ENCODE measurements around the gene JAKMIP3. TPM values are rescaled to one million over a fixed set of nuclear protein-coding genes. Genes with fewer than 3 reads are reported as not detected.

Gene JAKMIP3
- total RNA-seq, 1 donor from 2014 or later = 0.64 TPM

GRCh38 chr10:132064082-132064755, 1.5 kb upstream of the JAKMIP3 start:
- DNase-seq (ENCODE audit: extremely low spot score, unreplicated experiment) = peak; percentile 82
- no peak overlapping the region for H3K4me3 Mint-ChIP-seq (ENCODE audit: unreplicated experiment)

DNA sequence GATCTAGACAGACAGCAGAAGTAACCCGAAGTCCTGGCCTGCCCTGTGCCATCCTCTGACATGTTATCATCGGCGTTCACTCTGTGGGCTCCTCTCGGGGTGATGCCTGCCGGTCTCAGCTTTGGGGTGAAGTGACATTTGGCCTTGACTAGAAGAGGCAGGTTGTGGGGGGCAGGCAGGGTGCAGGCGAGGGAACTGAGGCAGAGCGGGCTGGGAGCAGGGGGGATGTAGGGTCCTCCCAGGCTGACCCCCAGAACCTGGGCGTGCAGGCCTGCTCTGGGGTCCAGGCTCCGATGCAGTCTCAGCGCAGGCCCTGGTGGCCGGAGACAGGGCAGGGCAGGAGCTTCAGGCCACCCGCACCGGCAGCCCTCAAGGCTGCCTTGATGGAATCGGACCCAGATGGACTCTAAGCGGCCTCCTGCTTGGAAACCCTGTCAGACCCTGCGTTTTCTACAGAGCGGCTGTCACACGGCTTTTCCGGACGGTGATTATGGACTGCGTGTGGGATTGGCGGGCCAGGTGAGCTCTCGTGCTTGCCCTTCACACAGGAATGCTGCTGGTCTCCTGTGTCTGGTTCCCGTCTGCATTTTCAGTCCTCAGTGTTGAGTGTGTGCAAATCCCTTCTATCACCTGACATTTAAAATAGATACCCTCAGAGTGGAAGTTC, 842 bp upstream of the JAKMIP3 start:
- peak overlapping the region; percentile 79 for H3K27ac Mint-ChIP-seq (ENCODE audit: unreplicated experiment)
- TF ChIP-seq CTCF (IDR thresholded peaks at IDR 0.05) = no peak
- no peaks in the 10 kb centered on the region for H3K36me3 Mint-ChIP-seq (ENCODE audit: unreplicated experiment)
- peaks cover 16% of the 10 kb centered on the region for H3K4me1 Mint-ChIP-seq (ENCODE audit: unreplicated experiment)
- no peaks in the 10 kb centered on the region for H3K9me3 Mint-ChIP-seq (ENCODE audit: unreplicated experiment)
- peaks cover 10% of the 10 kb centered on the region for H3K27me3 Mint-ChIP-seq (ENCODE audit: unreplicated experiment)
- peak; percentile 79 for DNase-seq (ENCODE audit: extremely low spot score, unreplicated experiment)
- H3K4me3 Mint-ChIP-seq (ENCODE audit: unreplicated experiment) = peak overlapping the region; percentile 76

More at GRCh38 chr10:132064082-132064755, 1.5 kb upstream of the JAKMIP3 start:
- Mint-ChIP-seq H3K36me3 (ENCODE audit: unreplicated experiment) (no peaks in the 10 kb centered on the region), H3K27me3 (ENCODE audit: unreplicated experiment) (peaks cover 15% of the 10 kb centered on the region), H3K9me3 (ENCODE audit: unreplicated experiment) (no peaks in the 10 kb centered on the region), H3K4me1 (ENCODE audit: unreplicated experiment) (peaks cover 16% of the 10 kb centered on the region), H3K27ac (ENCODE audit: unreplicated experiment) (no peak overlapping the region)
- TF ChIP-seq CTCF (IDR thresholded peaks at IDR 0.05) = no peak

GRCh38 chr10:132066186-132066585, 440 bp downstream of the JAKMIP3 start:
- Mint-ChIP-seq H3K36me3 (ENCODE audit: unreplicated experiment) (no peaks in the 10 kb centered on the region), H3K4me1 (ENCODE audit: unreplicated experiment) (peaks cover 16% of the 10 kb centered on the region), H3K27ac (ENCODE audit: unreplicated experiment) (peak overlapping the region; percentile 79), H3K27me3 (ENCODE audit: unreplicated experiment) (peaks cover 12% of the 10 kb centered on the region), H3K9me3 (ENCODE audit: unreplicated experiment) (no peaks in the 10 kb centered on the region), H3K4me3 (ENCODE audit: unreplicated experiment) (peak overlapping the region; percentile 76)
- peak; percentile 71 for DNase-seq (ENCODE audit: extremely low spot score, unreplicated experiment)
- TF ChIP-seq CTCF (IDR thresholded peaks at IDR 0.05) = no peak

DNA sequence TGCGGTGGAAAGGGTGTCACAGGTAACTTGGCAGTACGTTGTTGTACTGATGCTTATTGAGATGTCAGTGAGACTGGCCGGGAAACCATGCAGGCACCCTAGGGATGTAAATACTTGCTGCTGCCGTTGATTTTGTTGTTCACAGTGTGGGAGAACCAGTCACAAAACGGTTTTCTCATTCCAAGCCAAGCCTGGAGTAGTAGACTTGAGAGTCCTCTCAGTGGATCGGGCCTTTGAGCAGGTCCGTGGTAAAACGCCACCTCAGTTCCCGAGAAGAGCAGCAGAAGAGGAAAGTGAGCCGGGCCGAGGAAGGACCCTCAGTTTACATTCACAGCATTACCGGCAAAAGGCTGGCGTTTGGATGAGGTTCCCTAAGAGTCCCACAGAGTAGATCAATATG, 1.1 kb downstream of the JAKMIP3 start:
- DNase-seq (ENCODE audit: extremely low spot score, unreplicated experiment) = peak; percentile 70
- Mint-ChIP-seq H3K4me3 (ENCODE audit: unreplicated experiment) (no peak overlapping the region), H3K27me3 (ENCODE audit: unreplicated experiment) (peaks cover 13% of the 10 kb centered on the region), H3K9me3 (ENCODE audit: unreplicated experiment) (no peaks in the 10 kb centered on the region), H3K27ac (ENCODE audit: unreplicated experiment) (no peak overlapping the region), H3K4me1 (ENCODE audit: unreplicated experiment) (peaks cover 16% of the 10 kb centered on the region), H3K36me3 (ENCODE audit: unreplicated experiment) (no peaks in the 10 kb centered on the region)
- no peak for TF ChIP-seq CTCF (IDR thresholded peaks at IDR 0.05)

DNA sequence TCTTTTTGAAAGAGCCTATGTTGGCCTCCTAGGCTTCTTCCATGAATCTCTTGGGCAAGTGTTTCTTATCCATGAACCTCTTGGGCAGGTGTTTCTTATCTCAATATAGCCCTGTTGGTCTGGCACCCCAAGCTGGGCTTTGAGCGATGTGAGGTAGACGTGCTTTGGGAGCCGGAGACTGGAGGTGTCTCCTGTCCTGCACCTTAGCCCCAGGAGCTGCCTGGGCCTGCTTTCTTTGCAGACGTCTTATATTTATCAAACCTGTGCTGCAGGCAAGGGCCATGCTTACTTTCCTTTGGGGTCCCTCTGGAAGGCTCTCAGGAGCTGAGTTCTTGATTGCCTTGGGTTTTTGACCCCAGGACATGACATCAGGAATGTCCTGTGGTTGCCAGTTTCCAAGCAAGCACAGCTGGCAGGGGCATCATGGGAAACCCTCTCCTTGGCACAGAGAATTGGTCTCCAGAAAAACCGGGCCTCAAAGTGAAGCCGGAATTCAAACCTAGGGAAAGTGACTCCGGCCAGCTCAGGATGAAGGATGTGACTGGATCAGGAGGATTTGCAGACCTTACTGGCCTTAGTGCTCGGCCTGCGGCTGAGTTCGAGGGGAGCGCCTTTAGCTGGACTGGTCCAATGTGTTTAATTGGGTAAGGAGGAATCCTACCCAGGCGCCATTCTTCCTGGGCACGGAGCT, 2.8 kb downstream of the JAKMIP3 start:
- H3K4me1 Mint-ChIP-seq (ENCODE audit: unreplicated experiment) = peaks cover 16% of the 10 kb centered on the region
- H3K9me3 Mint-ChIP-seq (ENCODE audit: unreplicated experiment) = peaks cover 4% of the 10 kb centered on the region
- H3K4me3 Mint-ChIP-seq (ENCODE audit: unreplicated experiment) = no peak overlapping the region
- peaks cover 12% of the 10 kb centered on the region for H3K27me3 Mint-ChIP-seq (ENCODE audit: unreplicated experiment)
- no peak overlapping the region for H3K27ac Mint-ChIP-seq (ENCODE audit: unreplicated experiment)
- no peak for DNase-seq (ENCODE audit: extremely low spot score, unreplicated experiment)
- H3K36me3 Mint-ChIP-seq (ENCODE audit: unreplicated experiment) = no peaks in the 10 kb centered on the region
- TF ChIP-seq CTCF (IDR thresholded peaks at IDR 0.05) = no peak

Data from osteocyte (in vitro differentiated cells).